DOHH2 (cell line): ENCODE data around the gene CDC16.
A peak's percentile ranks its signal among the peaks of the same experiment; 100 is the strongest.

Experiments
- H3F3A ChIP-seq: fragments of 200-600 bp; sonication (generic), shearing (Covaris generic); 2 replicates; pipeline ENCODE4 v1.6.0; 2016; ENCODE audit warnings: antibody characterized with exemption, mild to moderate bottlenecking; ENCODE audit not compliant: control insufficient read depth, insufficient read depth
- H3K27ac ChIP-seq: fragments of 200-600 bp; sonication (generic); 2 replicates; pipeline ENCODE4 v1.5.1; 2014; ENCODE audit warnings: low read depth, mild to moderate bottlenecking, low read length, moderate library complexity
- H3K27me3 ChIP-seq: fragments of 200-600 bp; sonication (generic); 2 replicates; pipeline ENCODE4 v1.6.1; 2014; ENCODE audit warnings: mild to moderate bottlenecking, low read length, mixed read lengths; ENCODE audit not compliant: control insufficient read depth
- H3K36me3 ChIP-seq: fragments of 200-600 bp; sonication (generic); 2 replicates; pipeline ENCODE4 v1.6.1; 2014; ENCODE audit warnings: mild to moderate bottlenecking, low read length, moderate library complexity, mixed read lengths; ENCODE audit not compliant: control insufficient read depth
- H3K4me1 ChIP-seq: fragments of 200-600 bp; sonication (generic); 2 replicates; pipeline ENCODE4 v1.6.1; 2014; ENCODE audit warnings: mild to moderate bottlenecking, low read length, mixed read lengths; ENCODE audit not compliant: control insufficient read depth
- H3K4me2 ChIP-seq: fragments of 200-600 bp; sonication (generic); 2 replicates; pipeline ENCODE4 v1.6.0; 2014; ENCODE audit warnings: mild to moderate bottlenecking, low read length, moderate library complexity
- H3K4me3 ChIP-seq: fragments of 200-600 bp; sonication (generic); 2 replicates; pipeline ENCODE4 v1.5.1; 2014; ENCODE audit warnings: mild to moderate bottlenecking, low read length, mixed read lengths
- H3K79me2 ChIP-seq: fragments of 200-600 bp; sonication (generic); 2 replicates; pipeline ENCODE4 v1.6.1; 2014; ENCODE audit warnings: mild to moderate bottlenecking, low read length, mixed read lengths; ENCODE audit not compliant: control insufficient read depth
- H3K9me2 ChIP-seq: fragments of 200-600 bp; sonication (generic); replicated peaks from 2 replicates; pipeline ENCODE4 v1.6.1; 2014; ENCODE audit warnings: mild to moderate bottlenecking, low read length, mixed read lengths; ENCODE audit not compliant: control insufficient read depth
- H3K9me3 ChIP-seq: fragments of 200-600 bp; sonication (generic); 2 replicates; pipeline ENCODE4 v1.6.1; 2014; ENCODE audit warnings: antibody characterized with exemption, low read length, mixed read lengths; ENCODE audit not compliant: control insufficient read depth, insufficient read depth
- H4K20me1 ChIP-seq: fragments of 200-600 bp; sonication (generic); 2 replicates; pipeline ENCODE4 v1.6.0; 2014; ENCODE audit warnings: low read depth, mild to moderate bottlenecking, antibody characterized with exemption, low read length, moderate library complexity; ENCODE audit not compliant: control insufficient read depth, insufficient read depth
- EZH2phosphoT487 ChIP-seq: fragments of 200-600 bp; sonication (generic); IDR thresholded peaks from 2 replicates; pipeline ENCODE4 v1.6.1; 2017; ENCODE audit warnings: borderline replicate concordance, mild to moderate bottlenecking, antibody characterized with exemption, low read length, moderate library complexity, mixed read lengths
- TF ChIP-seq, protein P1 (sequence below): fragments of 200-600 bp; sonication (generic); IDR thresholded peaks from one replicate; pipeline ENCODE4 v1.5.1; 2014; ENCODE audit warnings: antibody characterized with exemption, mild to moderate bottlenecking, low read depth, low read length; ENCODE audit not compliant: poor library complexity, severe bottlenecking

The CDC16 gene

DNA sequence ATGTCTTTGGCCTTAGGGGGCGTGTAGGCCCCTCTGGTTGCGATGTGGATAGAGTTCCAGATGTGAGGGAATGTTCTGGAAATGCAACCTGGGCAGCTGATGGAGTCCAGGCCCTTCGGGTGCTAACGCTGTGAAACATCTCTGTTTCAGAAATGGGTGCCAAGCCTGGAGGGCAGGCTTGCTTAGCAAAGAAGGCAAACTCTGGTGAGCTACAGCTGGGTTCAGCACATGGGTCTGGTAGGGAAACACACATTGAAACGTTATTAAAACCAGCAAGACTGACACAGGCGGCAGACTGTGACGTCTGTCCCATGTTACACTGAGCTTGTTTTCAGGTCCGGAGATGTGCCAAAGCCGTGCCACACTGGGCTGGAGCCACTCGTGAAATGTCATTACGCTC lies 8.6 kb upstream of the CDC16 start:
- Histone ChIP-seq H3K36me3 (no peaks in the 10 kb centered on the region), H3K27ac (no peak overlapping the region), H3K4me2 (no peak overlapping the region), H3K9me3 (no peaks in the 10 kb centered on the region), H3K9me2 (no peaks in the 10 kb centered on the region), H3K79me2 (no peaks in the 10 kb centered on the region), H3K4me3 (no peak overlapping the region), H3F3A (peaks cover 4% of the 10 kb centered on the region; the same call in 1 of the 2 replicates), H3K4me1 (peaks cover 24% of the 10 kb centered on the region), H4K20me1 (no peaks in the 10 kb centered on the region; the same call in 1 of the 2 replicates), H3K27me3 (peaks cover 36% of the 10 kb centered on the region)
- no peak for TF ChIP-seq EZH2phosphoT487
- TF ChIP-seq, protein P1, sequence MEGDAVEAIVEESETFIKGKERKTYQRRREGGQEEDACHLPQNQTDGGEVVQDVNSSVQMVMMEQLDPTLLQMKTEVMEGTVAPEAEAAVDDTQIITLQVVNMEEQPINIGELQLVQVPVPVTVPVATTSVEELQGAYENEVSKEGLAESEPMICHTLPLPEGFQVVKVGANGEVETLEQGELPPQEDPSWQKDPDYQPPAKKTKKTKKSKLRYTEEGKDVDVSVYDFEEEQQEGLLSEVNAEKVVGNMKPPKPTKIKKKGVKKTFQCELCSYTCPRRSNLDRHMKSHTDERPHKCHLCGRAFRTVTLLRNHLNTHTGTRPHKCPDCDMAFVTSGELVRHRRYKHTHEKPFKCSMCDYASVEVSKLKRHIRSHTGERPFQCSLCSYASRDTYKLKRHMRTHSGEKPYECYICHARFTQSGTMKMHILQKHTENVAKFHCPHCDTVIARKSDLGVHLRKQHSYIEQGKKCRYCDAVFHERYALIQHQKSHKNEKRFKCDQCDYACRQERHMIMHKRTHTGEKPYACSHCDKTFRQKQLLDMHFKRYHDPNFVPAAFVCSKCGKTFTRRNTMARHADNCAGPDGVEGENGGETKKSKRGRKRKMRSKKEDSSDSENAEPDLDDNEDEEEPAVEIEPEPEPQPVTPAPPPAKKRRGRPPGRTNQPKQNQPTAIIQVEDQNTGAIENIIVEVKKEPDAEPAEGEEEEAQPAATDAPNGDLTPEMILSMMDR = no peak

DNA sequence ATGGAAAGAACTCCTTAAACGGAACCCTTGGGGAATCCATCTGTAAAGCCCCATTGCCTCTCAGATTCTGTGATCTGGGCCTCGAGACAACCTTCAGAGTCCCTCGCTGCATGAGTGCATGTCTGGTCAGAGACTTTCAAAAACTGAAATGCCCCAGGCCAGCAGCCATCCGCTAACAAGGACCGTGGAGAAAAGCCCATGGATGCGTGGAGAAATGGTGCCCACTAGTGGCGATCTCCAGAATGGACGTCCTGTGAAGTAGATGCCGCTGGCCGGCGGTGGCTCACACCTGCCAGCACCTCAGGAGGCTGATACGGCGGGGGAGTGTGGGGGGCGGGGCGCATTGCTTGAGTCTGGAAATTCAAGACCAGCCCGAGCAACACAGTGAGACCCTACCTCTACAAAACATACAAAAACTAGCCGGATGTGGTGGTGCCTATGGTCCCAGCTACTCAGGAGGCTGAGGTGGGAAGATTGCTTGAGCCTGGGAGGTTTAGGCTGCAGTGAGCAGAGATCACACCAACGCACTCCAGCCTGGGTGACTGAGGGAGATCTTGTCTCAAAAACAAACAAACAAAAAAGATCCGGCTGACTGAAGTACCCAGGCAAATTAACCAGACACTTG lies 7.9 kb upstream of the CDC16 start:
- Histone ChIP-seq H3K27ac (no peak overlapping the region), H3K27me3 (peaks cover 36% of the 10 kb centered on the region), H3K4me2 (no peak overlapping the region), H4K20me1 (no peaks in the 10 kb centered on the region; the same call in 1 of the 2 replicates), H3K9me2 (no peaks in the 10 kb centered on the region), H3F3A (peaks cover 4% of the 10 kb centered on the region; the same call in 1 of the 2 replicates), H3K9me3 (no peaks in the 10 kb centered on the region), H3K4me3 (no peak overlapping the region), H3K36me3 (no peaks in the 10 kb centered on the region), H3K4me1 (peaks cover 19% of the 10 kb centered on the region), H3K79me2 (no peaks in the 10 kb centered on the region)
- no peak for TF ChIP-seq EZH2phosphoT487
- TF ChIP-seq, protein P1 = peak; percentile 85

DNA sequence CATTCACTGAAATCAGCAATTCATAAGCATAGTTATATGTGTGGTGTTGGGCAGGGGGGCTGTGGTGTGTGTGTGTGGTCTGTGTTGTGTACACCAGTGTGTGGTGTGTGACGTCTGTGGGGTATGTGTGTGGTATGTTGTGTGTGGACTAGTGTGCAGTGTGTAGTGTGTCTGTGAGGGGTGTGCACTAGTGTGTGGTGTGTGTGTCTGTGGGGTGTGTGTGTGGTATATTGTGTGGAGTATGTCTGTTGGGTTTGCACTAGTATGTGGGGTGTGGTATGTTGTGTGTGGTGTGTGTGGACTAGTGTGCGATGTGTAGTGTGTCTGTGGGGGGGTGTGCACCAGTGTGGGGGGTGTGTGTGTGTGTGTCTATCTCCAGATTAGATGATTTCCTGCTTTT lies 7.2 kb upstream of the CDC16 start:
- Histone ChIP-seq H3K9me2 (no peaks in the 10 kb centered on the region), H3K4me3 (no peak overlapping the region), H3K27me3 (peaks cover 36% of the 10 kb centered on the region), H4K20me1 (no peaks in the 10 kb centered on the region; the same call in 1 of the 2 replicates), H3F3A (peaks cover 4% of the 10 kb centered on the region; the same call in 1 of the 2 replicates), H3K79me2 (no peaks in the 10 kb centered on the region), H3K36me3 (no peaks in the 10 kb centered on the region), H3K4me1 (peaks cover 11% of the 10 kb centered on the region), H3K27ac (no peak overlapping the region), H3K9me3 (no peaks in the 10 kb centered on the region), H3K4me2 (no peak overlapping the region)
- TF ChIP-seq EZH2phosphoT487 = no peak
- TF ChIP-seq, protein P1 = no peak
